AG08396 (cell line): Measurements from ENCODE around the gene AAGAB.

ENCODE experiments used
- DNase-seq: peaks from one replicate; pipeline ENCODE4 v3.0.0; 2012; ENCODE audit warnings: low spot score, mixed read lengths

Gene AAGAB

DNA sequence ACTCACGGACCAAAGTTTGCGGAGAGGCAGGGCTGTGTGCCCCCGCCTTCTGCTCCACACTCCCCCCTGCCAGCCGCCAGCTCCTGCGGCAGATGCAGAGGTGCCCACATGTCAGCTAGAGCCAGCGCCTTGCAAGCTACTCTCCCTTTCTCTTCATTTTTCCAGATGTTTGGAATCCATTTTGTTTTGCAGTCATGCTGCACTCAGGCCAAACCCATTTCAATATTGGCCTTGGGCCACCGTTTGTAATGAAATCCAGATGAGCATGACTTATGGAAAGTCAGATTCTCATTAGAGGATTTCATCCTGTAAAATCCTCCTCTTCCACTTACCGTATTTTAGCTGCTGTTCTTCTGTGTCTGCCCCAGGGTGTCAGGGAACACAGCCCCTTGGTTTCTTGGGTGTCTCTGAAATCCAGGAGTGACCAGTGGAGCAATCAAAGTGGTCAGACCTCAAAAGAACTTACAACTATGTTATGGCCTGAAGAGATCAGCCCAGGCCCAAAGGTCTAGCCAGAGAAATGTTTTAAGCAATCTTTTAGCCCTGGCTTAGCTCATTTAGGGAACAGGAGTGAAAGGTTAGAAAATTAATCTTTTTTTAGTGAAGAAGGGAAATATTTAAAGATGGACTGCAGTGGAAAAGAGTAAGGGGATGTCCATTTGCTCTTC, 65.8 kb downstream of the AAGAB start:
- peak; percentile 55 for DNase-seq

DNA sequence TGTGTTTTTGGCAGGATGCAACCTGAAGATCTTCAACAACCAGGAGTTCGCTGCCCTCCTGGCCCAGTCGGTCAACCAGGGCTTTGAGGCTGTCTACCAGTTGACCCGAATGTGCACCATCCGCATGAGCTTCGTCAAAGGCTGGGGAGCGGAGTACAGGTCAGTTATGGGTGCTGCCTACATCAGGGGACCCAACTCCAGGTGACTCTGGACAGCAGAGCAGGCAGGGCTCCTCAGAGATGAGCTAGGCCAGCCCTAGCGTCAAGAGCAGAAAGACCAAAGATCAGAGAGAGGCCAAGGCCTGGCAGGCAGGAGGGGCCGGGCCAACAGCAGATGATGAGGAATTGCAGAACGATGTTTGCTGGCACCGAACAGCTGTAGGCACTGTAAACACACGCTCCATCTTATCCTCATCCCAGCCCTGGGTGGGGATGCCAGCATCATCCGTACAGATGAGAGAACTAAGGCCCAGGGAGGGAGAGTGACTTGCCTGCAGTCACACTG, 67.1 kb downstream of the AAGAB start:
- peak; percentile 17 for DNase-seq

DNA sequence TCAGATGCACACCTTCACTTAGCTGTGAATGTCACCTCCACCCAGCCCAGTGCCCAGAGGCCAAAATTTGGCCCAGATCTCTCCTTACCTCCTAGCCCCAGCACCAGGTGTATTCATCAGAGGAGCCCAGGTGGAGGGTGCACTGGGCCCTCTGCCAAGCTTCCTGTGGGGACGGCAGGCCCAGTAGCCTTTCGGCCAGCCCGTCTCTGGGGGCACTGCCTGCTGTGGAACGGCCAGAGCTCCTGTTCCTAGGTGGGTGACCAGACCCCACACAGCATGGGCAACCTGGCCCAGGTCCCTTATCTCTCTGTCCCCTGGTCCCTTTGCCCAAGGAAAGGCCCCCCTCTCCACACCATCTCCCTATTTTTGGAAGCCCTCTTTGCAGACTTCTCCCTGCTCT, 67.8 kb downstream of the AAGAB start:
- peak; percentile 1 for DNase-seq

DNA sequence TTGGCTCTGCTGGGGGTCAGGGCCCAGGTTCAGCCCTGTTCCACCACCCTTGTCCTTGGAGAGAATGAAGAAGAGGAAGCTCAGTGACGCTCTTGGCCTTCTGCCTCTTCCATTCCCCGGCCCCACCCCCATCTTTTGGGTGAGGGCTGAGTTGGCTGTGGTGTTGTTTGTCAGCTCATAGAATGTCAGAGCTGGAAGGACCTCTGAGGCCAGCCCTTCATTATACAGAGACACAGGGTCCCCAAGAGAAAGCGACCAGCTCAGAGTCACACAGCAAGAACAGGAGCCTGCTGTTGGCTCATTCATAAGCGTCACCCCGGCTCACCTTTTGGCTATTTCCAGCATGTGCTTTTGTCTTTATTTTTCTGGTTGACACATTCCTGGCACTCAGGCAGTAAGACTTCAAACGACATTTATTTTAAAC, 68.2 kb downstream of the AAGAB start:
- no peak for DNase-seq

DNA sequence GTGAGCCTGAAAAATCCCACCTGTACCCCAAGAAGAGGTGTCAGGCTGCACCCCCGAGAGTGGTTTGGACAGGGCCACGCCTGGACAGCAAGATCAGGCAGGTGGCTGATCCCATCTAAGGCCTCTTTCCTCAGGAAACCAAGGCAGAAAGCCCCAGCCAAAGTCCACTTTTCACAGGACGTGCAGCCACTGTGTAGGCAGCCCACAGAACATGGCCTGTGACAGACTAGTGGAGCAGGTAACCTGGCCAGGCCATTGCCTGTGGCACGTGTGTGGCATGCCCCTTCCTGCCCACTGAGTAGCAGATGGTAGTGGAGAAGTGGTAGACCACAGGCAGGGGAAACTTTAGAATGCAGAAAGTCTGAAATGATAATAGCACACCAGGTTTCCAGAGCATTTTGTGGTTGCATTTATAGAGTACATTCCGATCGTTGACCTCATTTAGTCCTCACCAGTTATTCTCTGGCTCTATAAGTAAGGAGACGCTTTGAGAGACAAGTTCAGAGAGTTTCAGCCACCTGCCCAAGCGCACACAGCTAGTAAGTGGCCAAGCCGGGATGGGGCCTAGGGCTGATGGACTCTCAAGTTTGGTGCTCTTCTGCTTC, 68.7 kb downstream of the AAGAB start:
- DNase-seq = no peak

DNA sequence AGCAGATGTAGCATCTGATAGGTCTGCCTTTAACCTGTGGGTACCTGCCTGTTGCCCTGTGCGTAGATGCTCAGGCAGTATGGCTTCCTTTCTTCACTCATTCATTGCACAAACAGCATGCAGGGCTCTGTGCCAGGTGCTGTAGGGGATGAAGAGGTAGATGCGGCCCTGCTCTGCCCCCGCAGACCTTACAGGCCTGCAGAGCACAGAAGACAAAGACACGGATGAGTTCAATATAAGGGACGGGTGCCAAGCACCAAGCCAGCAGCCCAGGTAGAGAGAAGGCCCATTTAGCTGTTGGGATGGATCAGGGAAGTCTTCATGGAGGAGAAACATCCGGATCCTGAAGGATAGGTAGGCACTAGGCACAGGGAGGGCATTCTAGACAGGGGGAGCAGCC, 69.4 kb downstream of the AAGAB start:
- DNase-seq = no peak

DNA sequence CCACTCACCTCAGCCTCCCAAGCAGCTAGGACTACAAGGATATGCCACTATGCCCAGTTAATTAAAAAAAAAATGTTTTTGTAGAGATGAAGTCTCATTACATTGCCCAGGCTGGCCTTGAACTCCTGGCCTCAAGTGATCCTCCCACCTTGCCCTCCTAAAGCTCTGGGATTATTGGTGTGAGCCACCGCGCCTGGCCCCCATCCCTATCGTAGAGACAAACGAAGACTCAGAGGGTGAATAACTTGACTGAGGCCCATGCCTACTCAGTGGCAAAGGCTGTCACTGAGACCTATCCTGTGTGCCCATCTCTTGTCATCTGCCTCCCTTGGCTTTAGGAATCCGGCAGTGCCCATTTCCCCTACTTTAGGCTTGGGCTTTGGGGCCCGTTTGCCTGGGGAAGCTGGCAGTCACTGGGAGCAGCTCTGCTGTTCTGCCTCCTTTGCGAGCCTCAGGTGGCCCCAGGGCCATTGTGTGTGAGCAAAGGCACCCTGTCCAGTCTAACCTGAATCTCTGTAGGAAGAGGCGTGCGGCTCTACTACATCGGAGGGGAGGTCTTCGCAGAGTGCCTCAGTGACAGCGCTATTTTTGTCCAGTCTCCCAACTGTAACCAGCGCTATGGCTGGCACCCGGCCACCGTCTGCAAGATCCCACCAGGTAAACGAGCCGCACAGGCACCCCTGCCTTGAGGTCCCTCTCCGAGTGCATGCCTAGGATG, 70.1 kb downstream of the AAGAB start:
- no peak for DNase-seq

DNA sequence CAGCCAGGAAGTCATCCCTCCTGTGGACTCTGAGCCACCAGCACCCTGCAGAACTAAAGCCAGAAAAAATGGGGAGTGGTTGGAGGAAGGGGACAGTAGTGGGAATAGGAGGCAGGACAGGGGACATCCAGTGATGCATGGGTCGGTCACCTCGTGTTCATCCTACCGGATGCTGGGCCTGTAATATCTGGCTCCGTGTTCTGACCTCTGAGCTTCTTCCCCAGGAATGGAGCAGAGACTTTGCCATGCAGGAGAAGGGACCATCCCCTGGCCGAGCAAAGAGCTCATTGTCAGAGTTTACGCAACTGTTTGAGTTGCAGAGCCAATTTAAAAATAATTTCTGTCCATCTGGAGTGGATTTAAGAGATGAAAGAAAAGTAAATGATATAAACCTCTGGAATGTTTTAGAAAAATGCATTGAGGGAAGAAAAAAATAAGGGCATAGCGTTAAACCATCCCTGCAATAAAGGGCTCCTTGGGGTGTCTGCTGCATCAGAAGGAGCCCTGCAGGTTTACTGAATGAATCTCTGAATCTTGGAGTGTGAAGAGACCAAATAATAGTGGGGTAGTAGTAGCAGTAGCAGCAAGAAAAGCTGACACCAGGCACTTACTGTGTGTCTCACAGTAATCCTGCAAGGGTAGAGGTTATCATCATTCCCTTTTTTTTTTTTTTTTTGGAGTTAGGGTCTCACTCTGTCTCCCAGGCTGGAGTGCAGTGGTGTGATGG, 70.9 kb downstream of the AAGAB start:
- peak; percentile 45 for DNase-seq

DNA sequence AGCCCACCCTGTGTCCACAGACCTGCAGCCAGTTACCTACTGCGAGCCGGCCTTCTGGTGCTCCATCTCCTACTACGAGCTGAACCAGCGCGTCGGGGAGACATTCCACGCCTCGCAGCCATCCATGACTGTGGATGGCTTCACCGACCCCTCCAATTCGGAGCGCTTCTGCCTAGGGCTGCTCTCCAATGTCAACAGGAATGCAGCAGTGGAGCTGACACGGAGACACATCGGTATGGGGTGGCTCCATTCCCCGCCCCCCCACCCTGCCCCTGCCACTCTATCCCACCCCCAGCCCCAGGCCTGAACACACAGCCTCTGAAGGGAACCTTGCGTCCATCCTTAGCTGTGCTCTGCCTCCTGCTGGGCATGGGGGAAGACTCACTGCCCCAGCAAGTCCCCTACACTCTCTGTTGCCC, 73.2 kb downstream of the AAGAB start:
- DNase-seq = no peak

DNA sequence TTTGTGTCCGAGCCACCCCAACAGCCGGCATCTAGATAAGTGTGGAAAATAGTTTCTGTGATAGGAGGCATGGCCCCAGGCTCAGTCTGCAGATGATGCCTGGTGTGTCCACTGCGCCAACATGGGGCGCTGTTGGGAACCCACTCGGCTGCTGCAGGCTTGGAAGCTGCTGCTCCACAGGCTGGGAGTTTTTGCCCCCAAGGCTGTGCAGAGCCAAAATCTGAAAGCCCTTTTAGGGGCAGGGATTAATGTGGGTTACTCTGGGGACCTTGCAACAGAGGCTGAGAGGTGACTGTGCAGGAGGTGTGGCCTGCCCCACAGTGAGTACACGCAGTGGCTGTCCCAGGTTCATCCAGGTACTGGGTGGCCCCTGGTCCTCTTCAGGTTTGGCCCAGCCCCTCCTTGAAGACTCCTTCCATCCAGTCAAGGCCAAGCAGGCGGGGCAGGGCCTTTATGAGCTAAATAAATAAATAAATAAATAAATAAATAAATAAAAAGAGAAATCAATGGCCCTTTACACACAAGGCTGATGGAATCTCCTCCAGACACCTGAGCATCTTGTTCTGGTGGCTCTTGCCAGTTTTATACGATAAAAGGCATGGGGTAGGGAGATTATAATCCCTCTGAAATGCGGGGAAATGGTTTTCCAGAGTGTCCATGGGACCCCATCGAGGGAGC, 73.8 kb downstream of the AAGAB start:
- DNase-seq = no peak

DNA sequence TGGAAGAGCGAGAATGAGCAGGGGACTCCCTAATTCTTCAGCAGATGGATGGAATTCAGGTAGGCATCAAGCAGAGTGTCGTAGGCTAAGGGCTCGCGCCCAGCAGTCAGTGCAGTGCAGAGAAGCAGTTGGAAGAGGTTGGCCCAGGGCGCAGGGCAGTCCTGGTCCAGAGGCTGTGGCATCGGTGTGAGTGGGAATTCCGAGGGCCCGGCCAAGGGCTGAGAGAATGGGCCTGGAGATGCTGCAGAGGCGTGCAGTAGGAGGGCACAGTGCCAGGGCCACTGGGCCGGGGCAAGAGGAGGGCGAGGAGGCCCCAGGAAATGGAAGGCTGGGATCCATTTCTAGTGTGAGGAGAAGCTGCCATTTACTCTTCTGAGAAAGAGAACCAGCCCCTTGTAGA, 74.4 kb downstream of the AAGAB start:
- DNase-seq = no peak

DNA sequence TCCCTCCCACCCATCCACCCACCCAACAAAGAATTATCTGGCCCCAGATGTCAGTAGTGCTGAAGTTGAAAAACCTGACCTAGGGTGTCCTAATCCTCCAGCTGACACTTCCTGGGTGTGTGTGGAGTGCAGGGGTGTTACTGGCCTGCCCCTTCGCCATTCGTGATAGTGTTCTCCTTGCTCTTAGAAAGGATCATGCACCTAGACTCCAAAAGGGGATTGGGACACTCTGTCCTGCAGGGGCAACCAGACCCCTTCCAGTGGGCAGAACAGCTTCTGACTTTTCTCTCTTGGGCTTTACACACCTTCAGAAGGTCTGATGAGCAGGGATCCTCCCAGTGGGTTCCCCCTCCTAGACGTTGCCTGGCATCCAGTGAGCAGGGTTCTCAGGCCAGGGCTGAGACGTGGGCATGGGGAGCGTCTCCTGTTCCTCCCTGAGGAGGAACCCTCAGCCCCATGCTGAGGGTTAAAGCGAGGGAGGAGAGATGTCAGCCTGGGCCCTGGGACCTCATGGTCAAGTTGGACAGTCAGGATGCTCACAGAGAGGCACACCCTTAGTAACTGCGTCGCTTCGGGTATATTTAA, 75.0 kb downstream of the AAGAB start:
- DNase-seq = no peak

DNA sequence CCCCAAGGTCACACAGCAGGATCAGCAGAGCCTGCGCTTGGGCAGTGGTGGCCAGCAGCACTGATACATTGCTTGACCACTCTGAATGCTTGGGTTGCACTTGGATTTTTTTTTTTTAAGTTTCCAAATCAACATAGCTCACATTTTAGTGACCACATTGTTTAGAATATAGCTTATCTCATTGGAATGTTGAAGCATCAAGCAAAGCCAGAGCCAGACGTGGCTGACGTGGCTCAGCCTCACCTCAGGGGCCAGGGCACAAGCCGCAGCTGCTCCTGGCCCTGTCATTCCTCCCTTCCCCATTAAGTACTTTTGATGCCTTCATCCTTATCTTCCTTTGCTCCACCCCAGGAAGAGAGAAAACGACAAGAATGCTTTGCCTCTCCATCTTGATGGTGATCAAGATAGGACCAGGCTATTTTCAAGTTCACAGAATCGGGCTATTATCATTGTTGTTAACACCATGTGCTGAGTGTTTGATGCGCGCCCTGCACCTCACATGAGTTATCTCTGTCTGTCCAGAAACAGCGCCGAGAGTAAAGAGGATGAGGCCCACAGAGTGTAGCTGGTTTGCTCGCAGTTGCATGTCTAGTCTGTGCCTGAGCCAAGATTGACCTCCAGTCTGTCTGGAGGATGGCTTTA, 75.8 kb downstream of the AAGAB start:
- peak; percentile 88 for DNase-seq

DNA sequence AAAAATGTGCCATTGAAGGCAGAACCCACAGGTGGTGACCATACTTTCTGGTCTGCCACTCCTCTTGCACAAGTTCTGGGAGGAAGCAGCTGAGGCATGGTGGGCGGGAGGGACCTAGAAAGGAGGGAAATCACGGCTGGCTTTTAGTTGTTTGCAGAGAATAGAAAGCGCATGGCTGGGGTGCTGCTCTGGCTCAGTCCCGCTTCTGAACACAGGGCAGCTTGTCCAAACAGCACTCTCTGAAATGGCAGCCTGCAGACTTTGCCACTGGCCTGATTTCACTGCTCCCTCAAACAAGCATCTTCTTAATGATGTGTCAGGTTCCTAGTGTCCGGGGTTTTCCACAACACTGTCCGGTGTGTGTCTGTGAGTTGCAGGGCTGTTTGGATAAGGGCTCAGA, 76.7 kb downstream of the AAGAB start:
- DNase-seq = peak; percentile 29

DNA sequence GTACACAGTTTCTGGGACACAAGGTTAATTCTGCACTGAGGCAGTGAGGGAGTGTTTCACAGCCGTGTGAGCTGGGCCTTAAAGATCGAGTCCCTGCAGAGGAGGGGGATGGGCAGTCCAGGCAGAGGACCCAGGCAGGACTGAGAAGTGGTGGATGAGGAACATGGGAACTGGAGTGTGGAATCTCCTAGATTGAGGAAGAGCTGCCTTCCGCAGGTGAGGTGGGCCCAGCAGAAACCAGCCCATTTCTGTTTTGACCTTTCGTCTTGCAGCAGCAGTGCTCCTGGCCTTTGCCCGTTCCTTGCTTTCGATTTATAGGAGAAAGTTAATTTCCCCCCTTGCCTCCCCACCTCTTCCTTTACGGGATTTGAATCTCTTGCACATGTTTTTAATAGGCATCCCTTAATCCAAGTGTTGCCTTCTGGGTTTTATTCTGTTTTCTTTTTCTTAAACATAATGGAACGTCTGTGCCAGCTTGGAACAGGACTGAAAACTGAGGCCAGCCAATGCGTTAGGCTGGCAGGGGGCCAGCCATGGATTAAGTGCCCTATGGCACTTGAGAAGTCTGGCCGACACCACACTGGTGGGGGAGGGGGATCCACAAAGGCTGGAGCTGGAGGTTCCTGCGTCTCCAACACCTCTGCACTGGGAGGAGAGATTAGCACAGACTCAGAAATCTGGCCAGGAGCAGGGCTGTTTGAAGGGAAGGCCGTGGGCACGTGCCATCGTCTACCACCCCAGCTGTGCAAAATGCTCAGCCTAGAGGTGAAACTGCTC, 78.1 kb downstream of the AAGAB start:
- DNase-seq = no peak

DNA sequence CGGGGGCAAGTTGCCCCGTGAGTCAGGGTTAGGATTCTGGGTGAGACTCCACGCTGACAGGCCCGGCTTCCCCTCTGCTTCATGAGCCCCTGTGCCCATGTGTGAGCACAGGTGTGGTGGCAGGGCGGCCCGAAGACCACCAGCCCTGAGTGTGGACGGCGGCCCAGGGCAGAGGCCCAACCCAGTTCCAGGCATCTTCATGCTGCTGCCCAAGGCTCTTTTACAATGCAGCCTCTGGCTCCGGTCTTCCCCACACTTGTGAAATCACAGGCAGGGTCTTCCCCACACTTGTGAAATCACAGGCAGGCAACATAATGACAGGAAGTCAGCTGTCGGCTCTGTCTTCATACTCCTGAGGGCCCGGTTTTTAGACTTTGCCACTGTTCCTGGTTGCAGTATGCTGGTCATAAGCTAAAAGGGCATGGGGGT, 78.8 kb downstream of the AAGAB start:
- no peak for DNase-seq

DNA sequence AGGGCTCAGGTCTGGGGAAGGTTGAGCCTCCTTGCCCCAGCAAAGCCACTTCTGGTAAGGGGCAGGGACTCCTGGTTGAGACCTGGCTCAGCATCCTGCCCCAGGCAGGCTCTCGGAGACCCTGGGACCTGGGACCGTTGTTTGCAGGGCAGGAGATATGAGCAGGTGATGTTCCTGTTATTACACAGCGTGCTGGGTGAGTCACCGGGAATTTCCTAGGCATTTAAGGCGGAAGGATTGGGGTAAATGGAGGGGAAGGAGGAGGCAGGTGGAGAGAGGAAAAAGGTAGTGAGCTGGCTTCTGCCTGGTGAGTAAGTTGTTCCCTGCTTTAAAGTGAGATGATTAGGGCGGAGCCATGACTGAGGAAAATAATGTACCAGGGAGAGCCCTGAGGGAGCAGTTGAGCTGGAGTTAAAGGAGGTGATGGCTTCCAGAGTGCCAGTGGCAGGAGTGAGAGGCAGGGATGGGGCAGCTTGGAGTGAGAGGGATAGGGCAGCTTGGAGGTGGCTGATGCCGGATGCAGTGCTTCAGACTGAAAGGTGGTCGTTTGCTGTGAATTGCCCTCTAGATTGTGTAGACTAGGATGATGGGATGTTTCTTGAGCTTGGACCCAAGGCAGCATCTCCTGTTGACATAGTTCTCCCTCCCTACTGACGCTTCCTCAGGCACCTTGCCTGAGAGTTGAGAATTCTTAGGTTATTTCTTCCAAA, 79.4 kb downstream of the AAGAB start:
- DNase-seq = no peak

DNA sequence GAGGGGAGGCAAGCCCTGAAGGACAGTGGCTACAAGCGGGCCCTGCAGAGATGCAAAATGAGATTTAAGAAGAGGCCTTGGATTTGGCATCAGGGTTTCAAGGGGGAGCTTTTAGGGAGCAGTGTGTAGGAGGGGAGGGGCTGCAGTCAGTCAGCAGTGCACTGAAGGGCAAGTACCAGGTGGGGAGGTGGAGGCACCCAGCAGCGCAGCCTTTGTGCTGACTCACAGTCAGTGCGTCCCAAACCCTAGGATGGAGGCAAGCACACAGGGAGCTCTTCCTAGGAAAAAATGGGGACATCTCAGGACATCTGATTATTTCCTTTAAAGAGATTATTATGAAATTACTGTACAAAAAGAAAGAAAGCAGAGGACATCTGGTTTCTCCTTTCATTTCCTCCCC, 80.0 kb downstream of the AAGAB start:
- DNase-seq = no peak

DNA sequence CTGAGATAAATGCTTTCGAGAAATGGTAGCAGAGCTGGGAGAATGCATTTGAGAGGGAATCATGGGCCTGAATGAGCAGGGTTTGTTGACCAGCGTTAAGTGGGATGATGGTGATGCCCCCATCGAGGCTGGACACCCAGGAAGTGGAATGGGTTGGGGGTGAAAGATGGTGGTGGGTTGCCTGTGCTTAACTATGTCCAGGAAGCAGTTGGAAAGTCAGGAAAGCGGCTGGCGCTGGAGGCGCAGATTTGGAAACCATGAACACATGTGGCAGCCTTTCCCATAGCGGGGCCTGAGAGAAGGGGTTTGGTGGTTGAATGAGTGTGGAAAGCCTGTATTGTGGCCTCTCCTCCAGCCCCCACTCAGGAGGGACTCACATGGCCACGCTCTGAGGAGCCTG, 80.7 kb downstream of the AAGAB start:
- no peak for DNase-seq

DNA sequence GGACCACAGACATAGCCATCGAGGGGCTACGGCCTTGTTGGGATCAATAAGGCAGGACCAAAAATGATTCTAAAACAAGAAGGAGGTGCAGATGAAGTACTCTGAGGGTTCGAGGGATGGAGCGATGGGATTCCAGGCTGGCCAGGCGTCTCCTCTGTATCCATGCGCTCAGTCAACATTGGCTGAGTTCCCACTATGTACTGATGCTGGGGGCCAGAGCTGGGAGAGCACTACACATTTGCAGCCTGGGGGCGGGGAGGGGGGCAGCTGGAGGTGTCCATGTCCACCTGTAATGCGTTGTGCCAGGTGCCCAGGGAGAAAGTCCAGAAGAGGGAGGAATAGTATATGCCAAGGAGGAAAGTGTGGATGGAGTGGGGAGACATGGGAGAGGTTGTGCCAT, 81.5 kb downstream of the AAGAB start:
- DNase-seq = no peak
